HG02840 (cell line): ENCODE data around the gene PRR13.
"Not testable (repeated sequence)": the region's sequence is repeated elsewhere in the genome, so short reads cannot be mapped to it uniquely, and the experiment has no call there.

Source experiments
- ATAC-seq: cut with Tn5 transposase; IDR thresholded peaks from one replicate; pipeline ENCODE4 v1.9.1; 2021; ENCODE audit warnings: mild to moderate bottlenecking, moderate library complexity, moderate number of reproducible peaks; ENCODE audit not compliant: unreplicated experiment, low FRiP score

The PRR13 gene

DNA sequence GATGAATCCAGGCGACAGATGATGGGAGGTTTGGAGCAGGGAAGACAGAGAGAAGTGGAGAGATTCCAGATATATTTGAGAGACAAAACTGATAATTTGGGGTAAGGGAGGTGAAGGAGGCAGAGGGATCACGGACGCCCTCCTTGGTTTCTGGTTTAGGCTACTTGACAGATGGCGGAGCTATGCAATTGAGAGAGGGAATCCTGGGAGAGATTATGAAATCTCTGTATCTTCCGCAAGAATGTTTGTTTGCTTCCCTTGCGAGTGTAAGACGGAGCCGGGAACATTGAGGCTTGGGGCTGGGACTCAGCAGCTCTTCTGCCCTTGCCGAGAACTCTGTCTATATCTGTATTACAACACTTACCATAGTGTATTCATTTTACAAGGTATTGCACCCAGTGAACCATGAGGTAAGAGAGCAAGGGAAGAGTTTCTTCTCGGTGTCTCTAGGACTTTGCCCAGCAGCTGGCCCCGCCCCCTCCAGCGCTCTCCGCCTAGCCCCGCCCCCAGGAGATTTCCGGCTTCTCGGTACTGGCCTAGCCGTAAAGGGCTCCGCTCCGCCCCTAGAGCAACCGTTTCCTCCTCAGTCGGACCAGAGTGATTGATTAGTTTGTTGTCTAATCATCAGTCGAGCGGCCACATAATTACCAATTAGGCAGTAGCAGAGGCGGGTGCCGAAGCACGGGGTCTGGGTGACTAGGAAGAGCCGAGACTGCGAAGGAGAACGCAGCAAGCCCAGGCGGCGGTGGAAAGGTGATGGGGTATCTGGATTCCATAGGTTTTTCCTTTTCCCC is at the start of gene PRR13:
PRR13 (plus strand) TSS at position 695 of the 794 bp plus-strand sequence. CDS start 981 bp downstream, outside the sequence.
- ATAC-seq: peak; percentile 96

- no peak for ATAC-seq
These were observed 41.6 kb upstream of the PRR13 start for GRCh38 chr12:53399896-53400295.

DNA sequence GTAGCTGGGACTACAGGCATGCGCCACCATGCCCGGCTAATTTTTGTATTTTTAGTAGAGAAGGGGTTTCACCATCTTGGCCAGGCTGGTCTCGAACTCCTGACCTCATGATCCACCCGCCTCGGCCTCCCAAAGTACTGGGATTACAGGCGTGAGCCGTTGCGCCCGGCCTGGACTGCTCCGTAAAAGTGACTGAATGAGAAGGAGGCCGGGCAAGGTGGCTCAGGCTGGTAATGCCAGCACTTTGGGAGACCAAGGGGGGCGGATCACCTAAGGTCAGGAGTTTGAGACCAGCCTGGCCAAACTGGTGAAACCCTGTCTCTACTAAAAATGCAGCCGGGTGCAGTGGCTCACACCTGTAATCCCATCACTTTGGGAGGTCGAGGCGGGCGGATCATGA is 39.2 kb upstream of the PRR13 start:
- not testable (repeated sequence) for ATAC-seq

- ATAC-seq: no peak
These were observed 38.7 kb upstream of the PRR13 start for GRCh38 chr12:53402871-53403270.

- no peak for ATAC-seq
These were observed 30.6 kb upstream of the PRR13 start for GRCh38 chr12:53410951-53411350.

- no peak for ATAC-seq
These were observed 27.9 kb upstream of the PRR13 start for GRCh38 chr12:53413485-53414204.

DNA sequence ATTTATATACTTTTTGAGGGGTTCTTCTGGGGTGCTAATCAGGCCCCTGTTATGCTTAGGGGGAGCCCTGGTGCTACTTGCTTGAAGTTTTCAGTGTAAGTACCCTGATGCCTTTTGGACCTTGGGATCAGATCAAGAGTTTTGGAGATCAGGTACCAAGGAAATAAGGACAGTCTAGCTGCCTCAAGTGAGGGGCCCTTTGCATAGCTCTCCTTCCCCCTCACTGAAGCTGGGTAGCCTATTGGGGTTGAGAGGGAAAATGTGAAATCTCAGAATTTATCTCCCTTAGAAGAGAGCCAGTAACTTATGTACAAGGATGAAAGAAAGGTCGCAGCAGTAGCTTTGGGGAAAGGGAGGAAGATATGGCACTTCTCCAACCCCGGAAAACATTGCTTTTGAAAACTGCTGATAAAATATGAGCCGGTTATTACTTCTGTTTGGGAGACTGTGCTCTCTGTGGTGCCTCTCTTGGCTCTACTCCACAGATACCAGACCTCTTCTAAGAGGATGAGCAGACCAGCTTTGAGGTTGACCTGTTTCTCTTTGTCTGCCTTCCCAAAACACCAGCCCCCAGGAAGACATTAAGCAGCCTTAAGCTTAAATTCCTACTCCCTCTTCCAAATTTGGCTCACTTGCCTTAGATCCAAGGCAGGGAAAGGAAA is 26.6 kb upstream of the PRR13 start:
- no peak for ATAC-seq

DNA sequence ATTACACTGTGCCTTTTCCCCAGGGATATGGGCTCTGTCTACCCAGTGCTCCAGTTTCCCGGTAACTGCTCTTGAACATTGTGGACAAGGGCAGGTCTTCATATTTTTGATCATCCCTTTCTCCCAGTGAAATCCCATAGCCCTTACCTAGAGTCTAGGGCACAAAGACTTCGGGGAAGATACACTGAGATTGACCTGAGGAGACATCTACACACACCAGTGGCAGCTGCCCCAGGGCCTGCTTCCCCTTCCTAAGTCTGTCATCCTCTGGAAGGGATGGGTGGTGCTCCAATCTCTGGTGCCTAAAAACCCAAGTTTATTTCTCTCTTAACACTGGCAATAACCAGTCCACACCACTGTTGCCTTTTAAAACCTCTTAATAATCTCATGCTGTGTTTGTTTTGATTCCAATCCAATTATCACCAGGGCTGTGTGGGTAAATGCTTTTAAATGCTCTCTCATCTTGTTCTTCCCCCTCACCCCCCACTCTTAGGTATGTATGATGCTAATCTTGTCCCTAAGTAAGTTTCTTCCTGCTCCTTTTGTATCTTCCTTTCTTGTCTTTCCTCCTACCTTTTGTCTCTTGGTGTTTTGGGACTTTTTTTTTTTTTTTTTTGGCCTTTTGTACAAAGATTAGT is 25.7 kb upstream of the PRR13 start:
- not testable (repeated sequence) for ATAC-seq

GRCh38 chr12:53417291-53417816 is 24.2 kb upstream of the PRR13 start:
- ATAC-seq: not testable (repeated sequence)

DNA sequence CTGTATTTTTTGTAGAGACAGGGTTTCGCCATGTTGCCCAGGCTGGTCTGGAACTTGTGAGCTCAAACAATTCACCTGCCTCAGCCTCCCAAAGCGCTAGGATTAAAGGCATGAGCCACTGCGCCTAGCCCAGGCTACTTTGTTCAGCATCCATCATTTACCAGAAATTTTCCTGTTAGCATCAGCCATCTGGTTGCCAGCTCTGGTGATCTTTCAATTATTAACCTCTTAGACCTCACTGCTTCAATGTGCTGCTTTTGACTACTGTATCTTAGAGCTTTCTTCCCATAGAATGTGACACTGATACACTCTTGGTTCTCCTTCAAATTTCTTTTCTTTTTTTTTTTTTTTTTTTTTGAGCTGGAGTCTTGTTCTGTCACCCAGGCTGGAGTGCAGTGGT is 23.3 kb upstream of the PRR13 start:
- ATAC-seq: no peak

- no peak for ATAC-seq
These were observed 21.8 kb upstream of the PRR13 start for GRCh38 chr12:53419756-53420155.

- ATAC-seq: not testable (repeated sequence)
These were observed 19.3 kb upstream of the PRR13 start for GRCh38 chr12:53422247-53422646.

GRCh38 chr12:53423597-53423996 is 17.9 kb upstream of the PRR13 start, which contains the start of gene AMHR2:
TSS of gene AMHR2 (plus strand) at chr12:53423855. CDS start at chr12:53423935, 80 bp downstream.
- no peak for ATAC-seq

DNA sequence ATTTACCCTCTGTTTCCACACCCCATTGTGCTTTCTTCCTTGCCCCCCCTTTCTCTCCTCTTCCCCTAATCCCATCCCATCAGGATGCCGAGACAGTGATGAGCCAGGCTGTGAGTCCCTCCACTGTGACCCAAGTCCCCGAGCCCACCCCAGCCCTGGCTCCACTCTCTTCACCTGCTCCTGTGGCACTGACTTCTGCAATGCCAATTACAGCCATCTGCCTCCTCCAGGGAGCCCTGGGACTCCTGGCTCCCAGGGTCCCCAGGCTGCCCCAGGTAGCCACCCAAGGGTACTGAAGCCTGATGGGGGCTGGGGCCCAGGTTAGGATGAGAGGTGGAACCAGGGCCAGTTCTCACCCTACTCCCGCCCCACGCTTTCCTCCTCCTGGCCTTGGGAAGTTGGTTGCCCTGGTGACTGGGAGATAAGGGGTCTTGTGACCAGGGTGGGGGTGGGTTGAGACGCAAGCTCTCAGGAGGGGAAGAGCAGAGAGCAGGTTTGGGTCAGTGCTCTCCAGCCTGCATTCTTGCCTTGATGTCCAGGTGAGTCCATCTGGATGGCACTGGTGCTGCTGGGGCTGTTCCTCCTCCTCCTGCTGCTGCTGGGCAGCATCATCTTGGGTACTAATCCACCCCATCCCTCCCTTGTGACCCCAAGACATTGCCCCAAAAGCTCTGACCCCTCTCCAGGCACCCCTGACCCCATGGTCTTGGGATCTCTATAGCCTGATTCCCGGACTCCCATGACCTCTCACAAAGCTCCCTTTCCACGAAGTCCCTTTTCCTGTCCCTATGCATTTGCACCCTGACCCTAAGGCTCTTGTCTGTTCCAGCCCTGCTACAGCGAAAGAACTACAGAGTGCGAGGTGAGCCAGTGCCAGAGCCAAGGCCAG is 16.7 kb upstream of the PRR13 start:
- ATAC-seq: no peak

- ATAC-seq: no peak
These were observed 15.9 kb upstream of the PRR13 start for GRCh38 chr12:53425515-53426150.

GRCh38 chr12:53427905-53428594 is 13.5 kb upstream of the PRR13 start:
- ATAC-seq: no peak

DNA sequence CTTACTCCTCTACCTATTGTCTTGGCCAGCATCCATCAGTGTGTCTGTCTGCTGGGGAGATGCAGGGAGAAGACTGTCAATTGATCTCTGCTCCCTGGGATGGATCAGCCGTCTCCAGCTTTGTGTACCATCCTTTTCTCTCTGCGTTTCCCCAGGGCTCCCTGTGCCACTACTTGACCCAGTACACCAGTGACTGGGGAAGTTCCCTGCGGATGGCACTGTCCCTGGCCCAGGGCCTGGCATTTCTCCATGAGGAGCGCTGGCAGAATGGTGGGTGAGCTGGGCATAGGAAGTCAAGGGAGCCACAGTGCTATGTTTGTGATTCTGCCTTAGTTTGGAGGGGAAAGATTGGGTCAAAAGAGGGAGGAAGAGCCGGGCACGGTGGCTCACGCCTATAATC is 12.8 kb upstream of the PRR13 start:
- no peak for ATAC-seq

DNA sequence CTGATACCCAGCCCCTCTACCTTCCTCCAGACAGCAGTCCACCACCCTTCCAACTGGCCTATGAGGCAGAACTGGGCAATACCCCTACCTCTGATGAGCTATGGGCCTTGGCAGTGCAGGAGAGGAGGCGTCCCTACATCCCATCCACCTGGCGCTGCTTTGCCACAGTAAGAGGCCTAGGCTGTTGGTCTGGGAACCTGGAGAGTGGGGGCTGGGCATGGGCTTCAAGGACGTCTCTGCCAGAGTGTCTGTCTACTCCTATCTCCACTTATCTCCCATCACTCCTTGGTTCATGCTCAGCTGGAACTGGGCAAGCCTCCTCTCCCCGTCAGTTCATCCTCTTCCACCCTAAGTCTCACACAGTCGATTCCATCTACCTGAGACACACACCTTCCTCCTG is 11.4 kb upstream of the PRR13 start:
- no peak for ATAC-seq
